ENCODE data around the gene C13orf46.

DNA sequence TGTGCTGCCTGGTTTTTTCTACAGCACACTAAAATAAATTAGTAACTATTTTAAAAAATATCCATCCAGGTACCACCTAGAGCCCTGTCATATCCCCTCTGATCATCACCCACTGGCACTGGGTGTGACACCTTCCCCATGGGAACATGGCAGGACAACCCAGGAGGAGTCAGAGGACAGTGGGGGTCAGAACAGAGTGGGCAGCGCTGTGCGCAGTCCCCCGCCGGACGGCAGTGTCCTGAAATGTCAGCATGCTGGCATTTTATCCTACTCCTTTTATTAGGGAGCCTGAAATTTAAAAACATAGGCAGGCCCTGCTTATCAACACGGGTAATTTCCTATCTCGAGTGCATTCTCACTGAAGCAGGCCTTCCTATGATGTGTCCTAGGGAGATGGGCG is 67.9 kb downstream of the C13orf46 start:
- no peak for TF ChIP-seq EZH2 (IDR thresholded peaks at IDR 0.05)
- TF ChIP-seq, protein P1, sequence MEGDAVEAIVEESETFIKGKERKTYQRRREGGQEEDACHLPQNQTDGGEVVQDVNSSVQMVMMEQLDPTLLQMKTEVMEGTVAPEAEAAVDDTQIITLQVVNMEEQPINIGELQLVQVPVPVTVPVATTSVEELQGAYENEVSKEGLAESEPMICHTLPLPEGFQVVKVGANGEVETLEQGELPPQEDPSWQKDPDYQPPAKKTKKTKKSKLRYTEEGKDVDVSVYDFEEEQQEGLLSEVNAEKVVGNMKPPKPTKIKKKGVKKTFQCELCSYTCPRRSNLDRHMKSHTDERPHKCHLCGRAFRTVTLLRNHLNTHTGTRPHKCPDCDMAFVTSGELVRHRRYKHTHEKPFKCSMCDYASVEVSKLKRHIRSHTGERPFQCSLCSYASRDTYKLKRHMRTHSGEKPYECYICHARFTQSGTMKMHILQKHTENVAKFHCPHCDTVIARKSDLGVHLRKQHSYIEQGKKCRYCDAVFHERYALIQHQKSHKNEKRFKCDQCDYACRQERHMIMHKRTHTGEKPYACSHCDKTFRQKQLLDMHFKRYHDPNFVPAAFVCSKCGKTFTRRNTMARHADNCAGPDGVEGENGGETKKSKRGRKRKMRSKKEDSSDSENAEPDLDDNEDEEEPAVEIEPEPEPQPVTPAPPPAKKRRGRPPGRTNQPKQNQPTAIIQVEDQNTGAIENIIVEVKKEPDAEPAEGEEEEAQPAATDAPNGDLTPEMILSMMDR (IDR thresholded peaks at IDR 0.05): no peak
- no peak for TF ChIP-seq EZH2phosphoT487 (IDR thresholded peaks at IDR 0.05)
